ENCODE data around the gene UMAD1. TPM values are rescaled to one million over a fixed set of nuclear protein-coding genes. Genes with fewer than 3 reads are reported as not detected.
A peak's percentile ranks its signal among the peaks of the same experiment; 100 is the strongest.

Gene UMAD1
- total and polyA plus RNA-seq, 2 donors from 2014 or later, result 18.0 to 20.3 TPM

- no peaks in the 10 kb centered on the region for H3K4me1 ChIP-seq (ENCODE audit: control insufficient read depth in 2 of 3, insufficient read depth in 2 of 3, low read depth in 1 of 3, low read length in 3 of 3)
- no peaks in the 10 kb centered on the region for H3K27me3 ChIP-seq (ENCODE audit: control insufficient read depth, insufficient read depth, low read length)
- H3K36me3 ChIP-seq (ENCODE audit: control insufficient read depth in 2 of 3, insufficient read depth in 3 of 3, low read length in 3 of 3), result no peaks in the 10 kb centered on the region
- H3K9me3 ChIP-seq (ENCODE audit: control insufficient read depth in 2 of 3, insufficient read depth in 1 of 3, low read length in 3 of 3), result no peaks in the 10 kb centered on the region
- TF ChIP-seq, protein P1, sequence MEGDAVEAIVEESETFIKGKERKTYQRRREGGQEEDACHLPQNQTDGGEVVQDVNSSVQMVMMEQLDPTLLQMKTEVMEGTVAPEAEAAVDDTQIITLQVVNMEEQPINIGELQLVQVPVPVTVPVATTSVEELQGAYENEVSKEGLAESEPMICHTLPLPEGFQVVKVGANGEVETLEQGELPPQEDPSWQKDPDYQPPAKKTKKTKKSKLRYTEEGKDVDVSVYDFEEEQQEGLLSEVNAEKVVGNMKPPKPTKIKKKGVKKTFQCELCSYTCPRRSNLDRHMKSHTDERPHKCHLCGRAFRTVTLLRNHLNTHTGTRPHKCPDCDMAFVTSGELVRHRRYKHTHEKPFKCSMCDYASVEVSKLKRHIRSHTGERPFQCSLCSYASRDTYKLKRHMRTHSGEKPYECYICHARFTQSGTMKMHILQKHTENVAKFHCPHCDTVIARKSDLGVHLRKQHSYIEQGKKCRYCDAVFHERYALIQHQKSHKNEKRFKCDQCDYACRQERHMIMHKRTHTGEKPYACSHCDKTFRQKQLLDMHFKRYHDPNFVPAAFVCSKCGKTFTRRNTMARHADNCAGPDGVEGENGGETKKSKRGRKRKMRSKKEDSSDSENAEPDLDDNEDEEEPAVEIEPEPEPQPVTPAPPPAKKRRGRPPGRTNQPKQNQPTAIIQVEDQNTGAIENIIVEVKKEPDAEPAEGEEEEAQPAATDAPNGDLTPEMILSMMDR (IDR thresholded peaks at IDR 0.05; ENCODE audit: borderline replicate concordance, extremely low read depth, insufficient read depth), result no peak
- FAIRE-seq (no peak), DNase-seq (peak in 2 of 5 donors; percentile 16 to 19)
- H3K9ac ChIP-seq (ENCODE audit: low read length in 3 of 3), result no peak overlapping the region
- H3K27ac ChIP-seq (ENCODE audit: low read depth in 2 of 2, low read length in 2 of 2), result no peak overlapping the region
- intact Hi-C loops (cut with DNase I), result no loop called here
- H3K4me3 ChIP-seq (ENCODE audit: low read length in 3 of 3), result no peak overlapping the region
Measured at GRCh38 chr7:7922684-7923385, 282.3 kb downstream of the UMAD1 start.

- Histone ChIP-seq H3K9me3 (ENCODE audit: control insufficient read depth in 2 of 3, insufficient read depth in 1 of 3, low read length in 3 of 3) (no peaks in the 10 kb centered on the region), H3K4me3 (ENCODE audit: low read length in 3 of 3) (no peak overlapping the region), H3K9ac (ENCODE audit: low read length in 3 of 3) (no peak overlapping the region), H3K4me1 (ENCODE audit: control insufficient read depth in 2 of 3, insufficient read depth in 2 of 3, low read depth in 1 of 3, low read length in 3 of 3) (no peaks in the 10 kb centered on the region), H3K27me3 (ENCODE audit: control insufficient read depth, insufficient read depth, low read length) (no peaks in the 10 kb centered on the region), H3K27ac (ENCODE audit: low read depth in 2 of 2, low read length in 2 of 2) (no peak overlapping the region), H3K36me3 (ENCODE audit: control insufficient read depth in 2 of 3, insufficient read depth in 3 of 3, low read length in 3 of 3) (no peaks in the 10 kb centered on the region)
- intact Hi-C loops (cut with DNase I), result no loop called here
- FAIRE-seq, result no peak
- TF ChIP-seq, protein P1 (IDR thresholded peaks at IDR 0.05; ENCODE audit: borderline replicate concordance, extremely low read depth, insufficient read depth), result no peak
- no peak for DNase-seq
Measured at GRCh38 chr7:7923818-7924217, 283.3 kb downstream of the UMAD1 start.

DNA sequence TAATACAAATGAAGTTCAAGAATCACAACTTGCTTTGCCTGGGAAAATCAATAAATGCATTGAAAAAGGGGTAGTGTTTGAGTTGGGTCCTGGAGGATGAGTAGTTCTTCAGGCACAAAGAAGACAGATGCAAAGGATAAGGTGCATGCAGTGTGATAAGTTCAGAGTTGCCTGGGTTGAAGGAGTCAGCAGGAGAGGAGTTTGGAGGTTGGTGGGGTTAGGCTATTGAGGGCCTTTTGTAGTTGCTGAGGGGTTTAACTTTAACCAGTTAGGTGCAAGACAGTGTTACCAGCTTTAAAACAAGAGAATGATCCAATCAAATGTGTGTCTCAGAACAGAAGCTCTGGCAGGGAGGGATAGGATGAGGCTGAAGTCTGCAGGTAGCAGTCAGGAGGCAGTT is 283.8 kb downstream of the UMAD1 start:
- Histone ChIP-seq H3K9ac (ENCODE audit: low read length in 3 of 3) (no peak overlapping the region), H3K27ac (ENCODE audit: low read depth in 2 of 2, low read length in 2 of 2) (no peak overlapping the region), H3K9me3 (ENCODE audit: control insufficient read depth in 2 of 3, insufficient read depth in 1 of 3, low read length in 3 of 3) (no peaks in the 10 kb centered on the region), H3K4me1 (ENCODE audit: control insufficient read depth in 2 of 3, insufficient read depth in 2 of 3, low read depth in 1 of 3, low read length in 3 of 3) (no peaks in the 10 kb centered on the region), H3K27me3 (ENCODE audit: control insufficient read depth, insufficient read depth, low read length) (no peaks in the 10 kb centered on the region), H3K4me3 (ENCODE audit: low read length in 3 of 3) (no peak overlapping the region), H3K36me3 (ENCODE audit: control insufficient read depth in 2 of 3, insufficient read depth in 3 of 3, low read length in 3 of 3) (no peaks in the 10 kb centered on the region)
- TF ChIP-seq, protein P1 (IDR thresholded peaks at IDR 0.05; ENCODE audit: borderline replicate concordance, extremely low read depth, insufficient read depth), result no peak
- intact Hi-C loops (cut with DNase I), result no loop called here
- no peak for FAIRE-seq
- no peak for DNase-seq

Other genes with a start within 250 kb of the UMAD1 start
- 5.8 TPM for gene COL28A1, start 104.9 kb upstream of the UMAD1 start, total RNA-seq
- 2.7 TPM for gene COL28A1, start 104.9 kb upstream of the UMAD1 start, polyA plus RNA-seq (ENCODE audit: insufficient read depth, low read depth, low replicate concordance)
- 37.0 TPM for gene MIOS, start 73.9 kb upstream of the UMAD1 start, total RNA-seq
- 12.4 TPM for gene MIOS, start 73.9 kb upstream of the UMAD1 start, polyA plus RNA-seq (ENCODE audit: insufficient read depth, low read depth, low replicate concordance)
- gene RPA3, start 77.9 kb downstream of the UMAD1 start, total RNA-seq, result 33.7 TPM
- 59.4 TPM for gene RPA3, start 77.9 kb downstream of the UMAD1 start, polyA plus RNA-seq (ENCODE audit: insufficient read depth, low read depth, low replicate concordance)